Tibial nerve (tissue), 4 donors: ENCODE measurements around the gene MME. TPM values are rescaled to one million over a fixed set of nuclear protein-coding genes. Genes with fewer than 3 reads are reported as not detected.

Source experiments
- DNase-seq, 2 donors: peaks; one replicate each; pipeline ENCODE4 v3.0.0-alpha.2; 2019; ENCODE audit warnings: low spot score in 2 of 2
- H3K27ac ChIP-seq, 4 donors: fragments of 200-600 bp; sonication (generic) in 3 of 4; one replicate each; pipeline ENCODE4 v1.5.1; 2017 to 2019; ENCODE audit warnings: mild to moderate bottlenecking in 1 of 4
- H3K27me3 ChIP-seq, 2 donors: fragments of 200-600 bp; sonication (generic) in 1 of 2; one replicate each; pipeline versions ENCODE4 v1.5.1 to v1.6.0; 2017 to 2019
- H3K36me3 ChIP-seq, 3 donors: fragments of 200-600 bp; sonication (generic); one replicate each; pipeline ENCODE4 v1.5.1; 2018 to 2019
- H3K4me1 ChIP-seq, 4 donors: fragments of 200-600 bp; sonication (generic) in 3 of 4; one replicate each; pipeline ENCODE4 v1.5.1; 2017 to 2019
- H3K4me3 ChIP-seq, 4 donors: fragments of 200-600 bp; sonication (generic) in 3 of 4; one replicate each; pipeline ENCODE4 v1.5.1; 2017 to 2019; ENCODE audit warnings: mild to moderate bottlenecking in 1 of 4, moderate library complexity in 1 of 4
- H3K9me3 ChIP-seq, 4 donors: fragments of 200-600 bp; sonication (generic) in 3 of 4; one replicate each; pipeline ENCODE4 v1.5.1; 2017 to 2019
- EP300 ChIP-seq, 2 donors: sonication (generic); formaldehyde crosslinking; IDR thresholded peaks; one replicate each; pipeline ENCODE4 v1.6.1; 2017; ENCODE audit warnings: antibody characterized with exemption in 2 of 2, mild to moderate bottlenecking in 1 of 2
- POLR2A ChIP-seq, 2 donors: fragments of 450-650 bp; IDR thresholded peaks; one replicate each; pipeline ENCODE4 v1.6.1; 2017; ENCODE audit warnings: antibody characterized with exemption in 2 of 2, mild to moderate bottlenecking in 2 of 2, moderate library complexity in 2 of 2
- WGBS, 2 donors: methylation state at CpG; one replicate each; pipeline ENCODE4 v1.1.5; 2018; 5-methylcytosine and 5-hydroxymethylcytosine counted together
- total RNA-seq, 4 donors: library from RNA; depleted of rRNA; stranded (reverse); fragments of >200 nt; gene quantifications; one replicate each; pipeline ENCODE4 v1.1.0, GENCODE V29; 2016
- TF ChIP-seq, protein P1 (sequence below), 5 experiments: fragments of 200-600 bp in 3 of 5; fragments of 450-650 bp in 2 of 5; sonication (generic) in 3 of 5; IDR thresholded peaks; one replicate each; pipeline ENCODE4 v1.5.1; 2016 to 2019; ENCODE audit warnings: antibody characterized with exemption in 5 of 5, mild to moderate bottlenecking in 3 of 5, moderate library complexity in 2 of 5

MME gene
- total RNA-seq, 4 donors from 2014 or later, result 47.7 to 127 (median 112) TPM

DNA sequence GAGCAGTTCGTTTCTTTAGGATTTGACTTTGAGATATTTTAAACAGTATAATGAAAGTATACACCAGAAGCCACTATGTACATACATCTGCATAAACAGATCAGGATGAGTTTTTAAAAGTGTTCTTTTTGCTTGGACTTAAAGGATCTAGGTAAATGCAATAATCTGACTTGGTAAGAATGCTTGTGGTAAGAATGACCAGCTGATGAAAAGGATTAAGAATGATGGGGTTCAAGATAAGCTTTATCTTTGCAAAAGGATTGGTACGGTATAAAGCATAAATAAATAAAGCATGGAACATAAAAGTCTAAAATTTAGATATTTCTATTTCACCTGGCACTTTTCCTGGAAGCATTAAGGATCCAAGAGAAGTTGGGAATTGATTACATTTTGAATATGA is 9.8 kb upstream of the MME start:
- Histone ChIP-seq H3K4me1 (no peaks in the 10 kb centered on the region), H3K36me3 (no peaks in the 10 kb centered on the region), H3K27ac (no peak overlapping the region), H3K27me3 (no peaks in the 10 kb centered on the region), H3K9me3 (peaks cover 0 to 12% (median 1%) of the 10 kb centered on the region in 4 donors), H3K4me3 (no peak overlapping the region)
- TF ChIP-seq POLR2A (IDR thresholded peaks at IDR 0.05), result no peak
- TF ChIP-seq, protein P1, sequence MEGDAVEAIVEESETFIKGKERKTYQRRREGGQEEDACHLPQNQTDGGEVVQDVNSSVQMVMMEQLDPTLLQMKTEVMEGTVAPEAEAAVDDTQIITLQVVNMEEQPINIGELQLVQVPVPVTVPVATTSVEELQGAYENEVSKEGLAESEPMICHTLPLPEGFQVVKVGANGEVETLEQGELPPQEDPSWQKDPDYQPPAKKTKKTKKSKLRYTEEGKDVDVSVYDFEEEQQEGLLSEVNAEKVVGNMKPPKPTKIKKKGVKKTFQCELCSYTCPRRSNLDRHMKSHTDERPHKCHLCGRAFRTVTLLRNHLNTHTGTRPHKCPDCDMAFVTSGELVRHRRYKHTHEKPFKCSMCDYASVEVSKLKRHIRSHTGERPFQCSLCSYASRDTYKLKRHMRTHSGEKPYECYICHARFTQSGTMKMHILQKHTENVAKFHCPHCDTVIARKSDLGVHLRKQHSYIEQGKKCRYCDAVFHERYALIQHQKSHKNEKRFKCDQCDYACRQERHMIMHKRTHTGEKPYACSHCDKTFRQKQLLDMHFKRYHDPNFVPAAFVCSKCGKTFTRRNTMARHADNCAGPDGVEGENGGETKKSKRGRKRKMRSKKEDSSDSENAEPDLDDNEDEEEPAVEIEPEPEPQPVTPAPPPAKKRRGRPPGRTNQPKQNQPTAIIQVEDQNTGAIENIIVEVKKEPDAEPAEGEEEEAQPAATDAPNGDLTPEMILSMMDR (IDR thresholded peaks at IDR 0.05), result no peak
- no peak for TF ChIP-seq EP300 (IDR thresholded peaks at IDR 0.05)
- WGBS, 2 donors, result 85 to 88% methylated on average over 2 of the region's 2 CpGs
- no peak for DNase-seq

DNA sequence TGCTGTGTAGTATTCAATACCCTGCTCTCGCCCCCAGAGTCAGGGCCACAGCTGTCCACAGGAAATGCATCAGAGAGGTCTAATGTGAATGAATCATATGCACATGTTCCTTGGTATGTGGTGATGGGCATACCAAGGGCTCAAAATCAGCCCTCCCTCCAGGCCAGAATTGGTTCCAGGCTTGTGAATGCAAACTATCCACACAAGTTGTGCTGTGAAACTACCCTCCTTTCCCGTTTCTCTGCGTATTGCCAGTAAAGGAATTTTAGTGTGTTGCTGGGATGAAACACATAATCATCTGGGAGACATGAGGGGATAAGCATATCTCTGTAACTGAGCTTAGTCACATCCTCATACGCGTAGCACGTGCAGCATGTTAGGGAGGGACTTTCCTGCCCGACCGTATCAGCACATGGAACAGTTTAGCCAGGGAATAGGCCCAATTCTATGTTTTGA is 9.2 kb upstream of the MME start:
- Histone ChIP-seq H3K4me3 (no peak overlapping the region), H3K36me3 (no peaks in the 10 kb centered on the region), H3K27ac (no peak overlapping the region), H3K9me3 (peaks cover 0 to 16% (median 3%) of the 10 kb centered on the region in 4 donors), H3K27me3 (no peaks in the 10 kb centered on the region), H3K4me1 (no peaks in the 10 kb centered on the region)
- TF ChIP-seq EP300 (IDR thresholded peaks at IDR 0.05) (no peak), POLR2A (IDR thresholded peaks at IDR 0.05) (no peak)
- TF ChIP-seq, protein P1 (IDR thresholded peaks at IDR 0.05), result no peak
- no peak for DNase-seq
- 70 to 72% methylated on average over 8 of the region's 8 CpGs for WGBS, 2 donors

DNA sequence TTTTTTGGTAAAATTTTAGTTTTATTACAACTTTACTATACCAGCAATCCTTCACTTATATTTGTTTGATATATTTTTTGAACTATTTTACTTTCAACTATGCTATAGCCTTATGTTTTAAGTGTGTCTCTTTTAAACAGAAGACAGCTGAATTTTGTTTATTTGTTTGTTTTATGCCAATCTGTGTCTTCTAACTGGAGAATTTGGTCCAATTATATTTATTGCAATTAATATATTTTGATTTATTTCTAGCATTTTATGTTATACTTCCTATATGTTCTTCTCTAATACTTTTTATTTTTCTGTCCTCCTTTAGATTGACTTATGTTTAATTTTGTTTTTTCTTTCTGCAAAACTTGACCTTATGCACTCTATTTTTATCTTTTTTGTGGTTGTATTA is 4.9 kb upstream of the MME start:
- H3K27ac ChIP-seq, result no peak overlapping the region
- no peak for DNase-seq
- peaks cover 0 to 10% of the 10 kb centered on the region in 2 donors for H3K27me3 ChIP-seq
- H3K36me3 ChIP-seq, result no peaks in the 10 kb centered on the region
- H3K9me3 ChIP-seq, result peaks cover 0 to 16% (median 3%) of the 10 kb centered on the region in 4 donors
- H3K4me3 ChIP-seq, result no peak overlapping the region
- peaks cover 0 to 11% (median 0%) of the 10 kb centered on the region in 4 donors for H3K4me1 ChIP-seq
- TF ChIP-seq POLR2A (IDR thresholded peaks at IDR 0.05), result no peak
- TF ChIP-seq EP300 (IDR thresholded peaks at IDR 0.05), result no peak
- TF ChIP-seq, protein P1 (IDR thresholded peaks at IDR 0.05), result no peak

DNA sequence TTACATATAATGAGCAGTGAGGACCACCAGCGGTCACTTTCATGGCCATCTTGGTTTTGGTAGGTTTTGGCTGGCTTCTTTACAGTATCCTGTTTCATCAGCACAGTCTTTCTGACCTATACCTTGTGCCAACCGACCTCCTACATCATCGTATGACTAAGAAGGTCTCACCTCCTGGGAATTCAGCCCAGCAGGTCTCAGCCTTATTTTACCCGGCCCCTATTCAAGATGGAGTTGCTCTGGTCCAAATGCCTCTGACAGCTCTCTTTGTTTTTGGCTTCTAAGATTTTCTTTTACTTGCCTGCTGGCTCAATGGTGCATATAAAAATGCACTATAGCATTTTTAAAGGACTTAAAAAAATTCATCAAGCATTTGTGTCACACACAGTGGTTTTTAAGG is 3.2 kb upstream of the MME start:
- Histone ChIP-seq H3K4me3 (no peak overlapping the region), H3K27me3 (peaks cover 0 to 10% of the 10 kb centered on the region in 2 donors), H3K9me3 (peaks cover 0 to 16% (median 3%) of the 10 kb centered on the region in 4 donors), H3K4me1 (peaks cover 0 to 11% (median 0%) of the 10 kb centered on the region in 4 donors), H3K36me3 (no peaks in the 10 kb centered on the region), H3K27ac (no peak overlapping the region)
- 91 to 92% methylated on average over 4 of the region's 4 CpGs for WGBS, 2 donors
- TF ChIP-seq EP300 (IDR thresholded peaks at IDR 0.05) (no peak), POLR2A (IDR thresholded peaks at IDR 0.05) (no peak)
- TF ChIP-seq, protein P1 (IDR thresholded peaks at IDR 0.05), result no peak
- DNase-seq, result no peak

DNA sequence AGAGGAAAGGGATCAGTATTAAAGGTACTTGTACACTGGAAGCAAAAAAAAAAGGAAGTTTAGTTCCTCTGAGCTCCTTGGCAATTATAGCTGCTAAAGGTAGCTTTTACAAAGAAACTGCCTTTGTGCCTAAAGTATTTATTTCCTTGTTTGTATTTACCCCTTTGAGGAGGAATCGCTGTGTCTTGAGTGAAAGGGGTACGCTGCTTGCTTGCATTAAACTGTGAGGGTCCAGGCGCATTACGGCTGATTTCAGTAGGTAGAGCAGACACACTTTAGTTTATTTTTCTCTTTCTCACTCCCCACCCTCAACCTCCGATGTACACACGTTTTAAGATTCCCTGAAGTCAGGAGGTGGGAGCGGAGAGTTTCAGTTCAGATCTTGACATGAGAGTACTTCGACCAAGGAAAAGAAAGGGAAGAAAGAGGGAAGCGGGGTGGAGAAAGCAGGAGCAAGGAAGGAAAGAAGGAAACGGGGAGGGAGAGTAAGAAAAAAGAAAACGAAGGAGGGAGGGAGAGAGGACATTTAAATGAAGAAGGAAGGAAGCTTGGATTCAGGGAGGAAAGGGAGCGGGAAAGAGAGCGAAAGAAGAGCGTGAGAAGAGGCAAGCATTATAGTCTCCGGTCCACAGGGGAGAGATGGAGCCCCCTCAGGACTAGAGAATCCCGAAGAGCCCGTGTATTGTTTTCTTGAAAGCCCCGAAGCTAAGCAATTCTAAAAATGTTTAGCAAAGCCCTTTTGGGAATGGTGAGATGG is 1.2 kb upstream of the MME start:
- peak overlapping the region in 2 of 4 donors; percentile 64 to 74 for H3K27ac ChIP-seq
- H3K4me1 ChIP-seq, result peaks cover 0 to 11% (median 0%) of the 10 kb centered on the region in 4 donors
- TF ChIP-seq, protein P1 (IDR thresholded peaks at IDR 0.05), result no peak
- no peak for TF ChIP-seq POLR2A (IDR thresholded peaks at IDR 0.05)
- TF ChIP-seq EP300 (IDR thresholded peaks at IDR 0.05), result no peak
- H3K27me3 ChIP-seq, result peaks cover 0 to 10% of the 10 kb centered on the region in 2 donors
- H3K4me3 ChIP-seq, result peak overlapping the region; percentile 57 to 72 (median 66)
- H3K36me3 ChIP-seq, result no peaks in the 10 kb centered on the region
- DNase-seq, result no peak
- H3K9me3 ChIP-seq, result peaks cover 0 to 16% (median 3%) of the 10 kb centered on the region in 4 donors
- WGBS, 2 donors, result 6 to 8% methylated on average over 18 of the region's 18 CpGs
